HepG2 (cell line): ENCODE results near the gene GLTPD2. TPM values are rescaled to one million over a fixed set of nuclear protein-coding genes. Genes with fewer than 3 reads are reported as not detected.

ENCODE experiments used
- DR1 ChIP-seq: sonication (generic); formaldehyde crosslinking; IDR thresholded peaks from 2 replicates; pipeline ENCODE4 v1.8.0; 2021; ENCODE audit warnings: mild to moderate bottlenecking, missing genetic modification reagents, inconsistent platforms
- EEA1 ChIP-seq: sonication (generic); formaldehyde crosslinking; IDR thresholded peaks from 2 replicates; pipeline ENCODE4 v1.5.1; 2020; ENCODE audit warnings: mild to moderate bottlenecking, missing genetic modification reagents, borderline replicate concordance
- ETV5 ChIP-seq: IDR thresholded peaks from 2 replicates; pipeline ENCODE4 v1.6.1; 2018; ENCODE audit warnings: missing biosample characterization, missing genetic modification reagents, inconsistent platforms, borderline replicate concordance
- FOXA3 ChIP-seq: IDR thresholded peaks from 2 replicates; pipeline ENCODE4 v1.6.1; 2016; ENCODE audit warnings: missing genetic modification reagents, missing compliant biosample characterization
- HDAC2 ChIP-seq: sonication (generic); formaldehyde crosslinking; IDR thresholded peaks from 2 replicates; pipeline ENCODE4 v1.4.0; 2020; ENCODE audit warnings: missing genetic modification reagents
- MYNN ChIP-seq: sonication (generic); formaldehyde crosslinking; IDR thresholded peaks from 2 replicates; pipeline ENCODE4 v1.4.0; 2020; ENCODE audit warnings: mild to moderate bottlenecking, low read depth, missing genetic modification reagents
- NRL ChIP-seq: sonication (generic); formaldehyde crosslinking; IDR thresholded peaks from 2 replicates; pipeline ENCODE4 v1.5.0; 2020; ENCODE audit warnings: missing genetic modification reagents, mild to moderate bottlenecking, moderate library complexity, borderline replicate concordance
- SAFB2 ChIP-seq: sonication (generic); formaldehyde crosslinking; IDR thresholded peaks from 2 replicates; pipeline ENCODE4 v1.5.1; 2020; ENCODE audit warnings: missing genetic modification reagents, low read depth, mild to moderate bottlenecking, borderline replicate concordance
- SRSF1 ChIP-seq: fragments of 200-400 bp; formaldehyde crosslinking; optimal IDR thresholded peaks from 2 replicates; pipeline ENCODE3; 2017; ENCODE audit warnings: mild to moderate bottlenecking, low read depth, low read length, moderate library complexity
- SYNCRIP ChIP-seq: fragments of 200-400 bp; formaldehyde crosslinking; IDR thresholded peaks from 2 replicates; pipeline ENCODE4 v1.6.1; 2018; ENCODE audit warnings: mild to moderate bottlenecking, low read depth, low read length; ENCODE audit not compliant: insufficient read depth
- THYN1 ChIP-seq: sonication (generic); formaldehyde crosslinking; IDR thresholded peaks from 2 replicates; pipeline ENCODE4 v1.8.1; 2023; ENCODE audit warnings: low read depth, mild to moderate bottlenecking, moderate library complexity, missing genetic modification reagents, borderline replicate concordance
- ZKSCAN5 ChIP-seq: sonication (generic); formaldehyde crosslinking; IDR thresholded peaks from 2 replicates; pipeline ENCODE4 v1.5.1; 2020; ENCODE audit warnings: mild to moderate bottlenecking, missing genetic modification reagents
- ZNF121 ChIP-seq: sonication (generic); formaldehyde crosslinking; IDR thresholded peaks from 2 replicates; pipeline ENCODE4 v1.5.0; 2020; ENCODE audit warnings: mild to moderate bottlenecking, missing genetic modification reagents
- ZNF263 ChIP-seq: sonication (generic); formaldehyde crosslinking; IDR thresholded peaks from 2 replicates; pipeline ENCODE4 v1.4.0; 2020; ENCODE audit warnings: missing genetic modification reagents
- ZNF3 ChIP-seq: IDR thresholded peaks from 2 replicates; pipeline ENCODE4 v1.7.0; 2017; ENCODE audit warnings: inconsistent platforms
- ZNF337 ChIP-seq: sonication (generic); formaldehyde crosslinking; IDR thresholded peaks from 2 replicates; pipeline ENCODE4 v1.5.1; 2020; ENCODE audit warnings: missing genetic modification reagents, low read depth, mild to moderate bottlenecking, borderline replicate concordance
- ZNF407 ChIP-seq: sonication (generic); formaldehyde crosslinking; IDR thresholded peaks from one replicate; pipeline ENCODE4 v1.5.1; 2020; ENCODE audit warnings: mild to moderate bottlenecking, missing genetic modification reagents; ENCODE audit errors: not compliant biosample characterization
- ZNF44 ChIP-seq: sonication (generic); formaldehyde crosslinking; IDR thresholded peaks from 2 replicates; pipeline ENCODE4 v1.5.1; 2020; ENCODE audit warnings: mild to moderate bottlenecking, missing genetic modification reagents
- ZNF678 ChIP-seq: sonication (generic); formaldehyde crosslinking; IDR thresholded peaks from 2 replicates; pipeline ENCODE4 v1.4.0; 2020; ENCODE audit warnings: mild to moderate bottlenecking, missing genetic modification reagents
- ZNF746 ChIP-seq: sonication (generic); formaldehyde crosslinking; IDR thresholded peaks from 2 replicates; pipeline ENCODE4 v1.8.0; 2022; ENCODE audit warnings: mild to moderate bottlenecking, missing genetic modification reagents
- ZNF800 ChIP-seq: sonication (generic); formaldehyde crosslinking; IDR thresholded peaks from 2 replicates; pipeline ENCODE4 v1.4.0; 2020; ENCODE audit warnings: missing genetic modification reagents
- polyA plus RNA-seq, 8 experiments: library from polyadenylated mRNA; depleted of rRNA in 3 of 8; stranded (reverse) in 7 of 8; unstranded in 1 of 8; fragments of >200 nt; fragmentation: Illumina TruSeq in 4 of 8; extraction: Trizol in 4 of 8; gene quantifications; 2 replicates each; pipeline versions ENCODE4 v1.2.1 to v1.2.3, GENCODE V29; 2011 to 2016; ENCODE audit warnings: low read depth in 4 of 8, missing spikeins in 1 of 8, mixed read lengths in 1 of 8; ENCODE audit not compliant: insufficient read depth in 1 of 8
- total RNA-seq, 5 experiments: library from RNA; depleted of rRNA; stranded (reverse); fragments of >200 nt; fragmentation: Illumina TruSeq; extraction: Trizol; gene quantifications; 2 replicates each; pipeline ENCODE4 v1.2.3, GENCODE V29; 2016; ENCODE audit warnings: low read depth in 1 of 5

GLTPD2 gene
- total and polyA plus RNA-seq, 2 of the 13 experiments (the other 11 are each of a cell fraction or from before 2014, with no cell fraction given): 7.5 to 12.9 TPM

- TF ChIP-seq ZNF407 (CRISPR knock-in tag) (no peak), ZNF44 (CRISPR knock-in tag) (no peak), SYNCRIP (no peak), ZKSCAN5 (no peak), ZNF121 (CRISPR knock-in tag) (no peak), NRL (CRISPR knock-in tag) (no peak), ZNF678 (CRISPR knock-in tag) (no peak), SRSF1 (no peak), ETV5 (CRISPR knock-in tag) (peak; percentile 99), THYN1 (no peak), ZNF337 (CRISPR knock-in tag) (no peak), MYNN (CRISPR knock-in tag) (no peak), ZNF800 (CRISPR knock-in tag) (no peak), EEA1 (no peak), ZNF3 (CRISPR knock-in tag) (no peak), SAFB2 (CRISPR knock-in tag) (no peak), HDAC2 (CRISPR knock-in tag) (peak; percentile 91), ZNF263 (0 out of 2 replicates have a peak, but pooled peaks have one; percentile 28), ZNF746 (CRISPR knock-in tag) (0 out of 2 replicates have a peak, but pooled peaks have one; percentile 38), FOXA3 (peak; percentile 96), DR1 (CRISPR knock-in tag) (no peak)
These were observed 29.0 kb upstream of the GLTPD2 start (continued) for GRCh38 chr17:4759776-4760236.
